ENCODE data around the gene NDUFA11. TPM values are rescaled to one million over a fixed set of nuclear protein-coding genes. Genes with fewer than 3 reads are reported as not detected.
A peak's percentile ranks its signal among the peaks of the same experiment; 100 is the strongest.

The NDUFA11 gene
- total RNA-seq: 100 to 1,000 TPM; 175 to 187 TPM
- long read RNA-seq, transcript NDUFA11-201 (4 exons, 539 nt): major isoform, 43 of 55 reads
- long read RNA-seq, partial matches to known transcripts: 5 of 55 reads
- long read RNA-seq, other reads (novel, unspliced or antisense): 5 of 55 reads

DNA sequence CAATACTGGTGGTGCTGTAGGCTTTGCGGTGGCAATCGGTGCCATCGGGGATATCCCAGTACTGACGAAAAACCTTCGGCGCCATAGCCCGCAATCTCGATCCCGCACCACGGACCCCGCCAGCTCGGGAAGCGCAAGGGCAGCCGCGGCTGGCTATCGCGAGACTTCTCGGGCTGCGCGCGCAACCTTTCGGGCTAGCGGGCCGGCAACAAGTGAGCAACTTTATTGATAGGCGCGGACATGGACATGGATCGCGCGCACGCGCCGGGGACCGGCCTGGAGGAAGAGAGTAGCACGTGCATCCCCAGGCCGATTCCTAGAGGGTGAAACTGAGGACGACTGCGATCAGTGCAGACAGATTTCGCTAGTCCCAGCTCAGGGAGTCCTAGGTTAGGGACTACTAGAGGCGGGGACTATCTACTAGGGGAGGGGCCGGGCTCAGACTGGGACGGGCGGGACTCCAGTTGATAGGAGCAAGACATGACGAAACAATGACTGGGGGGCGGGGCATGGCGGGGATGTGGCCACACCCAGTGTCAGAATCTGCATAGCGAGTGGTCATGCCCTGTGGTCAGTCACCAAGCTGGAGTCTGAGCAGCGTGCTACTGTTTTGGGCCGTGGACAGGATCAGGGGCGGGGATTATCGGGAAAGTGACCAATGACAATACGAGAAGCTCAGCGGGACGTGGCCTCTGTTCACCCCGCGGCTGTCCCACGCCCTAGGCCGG is at the start of gene NDUFA11:
Gene NDUFA11 (minus strand): TSS at position 167 of the 728 bp plus-strand sequence. CDS start 82 bp downstream, at position 85.
- DNase-seq (peak; percentile 99), ATAC-seq (peak; percentile 72)
- intact Hi-C loops (cut with DNase I, micrococcal nuclease): no loop called here

DNA sequence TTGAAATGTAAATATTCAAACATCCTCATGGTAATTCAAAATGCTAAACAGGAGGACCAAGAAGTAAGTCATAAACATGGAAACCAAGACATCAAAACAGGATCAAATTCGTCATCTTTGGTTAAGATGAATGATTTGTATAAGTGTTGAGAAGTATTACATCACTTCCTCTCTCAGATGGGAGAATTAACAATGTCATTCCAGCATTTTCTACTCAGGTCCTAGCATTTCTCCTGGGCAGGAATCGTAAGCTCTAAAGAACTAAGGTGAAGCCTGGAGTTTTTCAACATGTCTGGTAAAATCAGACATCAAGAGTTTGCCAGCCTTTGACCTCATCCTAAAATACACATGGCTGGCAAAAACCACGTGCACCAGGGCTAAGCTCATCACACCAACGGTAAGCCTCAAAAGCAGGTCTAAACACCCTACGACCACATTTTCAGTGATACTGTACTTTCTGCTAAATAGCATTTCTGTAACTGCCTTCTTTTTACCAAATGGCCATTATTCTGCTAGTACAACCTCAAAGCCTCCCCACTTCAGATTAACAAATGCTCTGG is 49.5 kb upstream of the NDUFA11 start:
- ATAC-seq: no peak
- DNase-seq: no peak
- intact Hi-C loops (cut with DNase I, micrococcal nuclease): no loop called here

DNA sequence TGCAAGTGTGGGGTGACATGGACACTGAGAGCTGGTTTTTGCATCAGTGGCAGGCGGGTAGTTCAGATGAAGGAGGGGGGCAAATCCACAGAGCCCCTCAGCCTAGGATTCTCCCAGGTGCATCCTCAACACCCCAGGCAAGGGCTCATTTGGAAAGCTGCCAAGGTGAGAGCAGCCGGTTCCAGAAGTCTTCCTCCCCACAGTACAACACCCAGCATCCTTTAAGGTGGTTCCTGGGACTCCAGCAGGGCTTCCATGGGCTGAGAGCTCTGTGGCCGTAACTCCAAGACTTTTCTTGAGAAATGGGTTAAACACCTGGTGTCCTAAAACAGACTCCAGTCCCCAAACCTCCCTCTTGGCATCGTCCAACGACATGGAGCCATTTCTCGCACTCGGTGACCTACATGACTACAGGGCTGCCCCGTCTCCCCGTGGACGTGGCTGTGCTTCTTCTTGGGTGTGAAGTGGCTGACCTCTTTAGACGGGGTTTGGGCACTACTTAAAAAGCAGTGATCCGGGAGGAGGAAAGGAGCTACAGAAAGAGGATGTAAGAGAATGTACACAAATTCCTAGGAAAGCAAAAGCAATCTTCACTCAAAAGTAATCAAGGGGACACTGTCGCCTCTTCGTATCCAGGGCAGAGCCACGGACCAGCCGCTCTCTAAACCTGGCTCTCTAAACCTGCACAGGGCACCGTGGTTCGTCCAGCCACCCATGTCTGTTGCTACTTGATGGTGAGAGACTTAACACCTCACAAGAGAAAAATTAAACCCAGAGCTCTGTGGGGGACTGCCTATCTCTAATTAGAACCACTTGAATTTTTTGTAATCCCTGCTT is 48.8 kb upstream of the NDUFA11 start:
- no peak for DNase-seq
- no peak for ATAC-seq
- intact Hi-C loops (cut with DNase I, micrococcal nuclease): no loop called here

DNA sequence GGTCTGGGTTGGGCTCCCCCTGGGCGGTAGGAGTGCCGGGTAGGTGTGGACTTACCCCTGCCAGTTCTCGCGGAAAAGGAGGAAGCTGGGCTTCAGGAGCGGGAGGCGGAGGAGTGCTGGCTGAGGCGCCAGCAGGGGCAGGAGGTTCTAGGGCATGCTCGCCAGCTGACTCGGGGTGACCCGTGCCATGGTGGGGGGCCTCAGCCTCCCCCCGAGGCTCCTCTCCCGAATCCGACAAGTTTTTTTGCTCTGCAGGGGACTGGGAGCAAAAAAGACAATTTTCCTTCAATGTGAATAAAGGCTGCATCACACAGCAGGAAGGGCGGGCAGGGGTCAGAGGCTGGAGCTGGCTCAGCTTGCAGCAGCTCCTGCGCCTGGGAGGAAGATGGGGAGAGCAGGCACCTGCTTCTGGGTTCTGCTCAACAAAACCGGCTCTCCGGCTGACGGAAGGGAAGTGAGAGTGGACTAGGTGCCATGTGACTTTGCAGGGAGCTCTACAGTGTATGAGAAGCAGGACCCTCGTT is 47.8 kb upstream of the NDUFA11 start:
- peak; percentile 55 for ATAC-seq
- DNase-seq: peak in 1 of 2 donors; percentile 41
- intact Hi-C loops (cut with DNase I, micrococcal nuclease): no loop called here

DNA sequence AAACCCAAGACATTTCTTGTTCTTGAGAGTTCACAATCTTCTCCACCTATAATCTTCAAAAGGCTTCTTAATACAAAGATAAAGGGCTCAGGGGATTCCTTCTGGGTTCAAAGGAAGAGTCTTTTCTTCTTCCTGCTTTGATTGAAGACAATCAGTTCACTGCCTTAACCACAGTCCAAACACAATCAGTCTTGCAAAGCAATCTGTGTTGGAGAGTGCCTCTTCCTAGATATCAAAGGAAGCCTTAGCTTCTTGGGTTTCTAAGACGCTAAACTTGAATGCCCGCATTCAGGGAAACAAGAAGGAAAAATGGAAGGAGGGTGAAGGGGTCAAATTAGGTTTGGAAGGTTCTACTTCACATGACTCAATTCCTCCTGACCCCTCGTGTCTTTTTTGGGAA is 47.2 kb upstream of the NDUFA11 start:
- intact Hi-C loops (cut with DNase I, micrococcal nuclease): no loop called here
- ATAC-seq (no peak), DNase-seq (no peak)

DNA sequence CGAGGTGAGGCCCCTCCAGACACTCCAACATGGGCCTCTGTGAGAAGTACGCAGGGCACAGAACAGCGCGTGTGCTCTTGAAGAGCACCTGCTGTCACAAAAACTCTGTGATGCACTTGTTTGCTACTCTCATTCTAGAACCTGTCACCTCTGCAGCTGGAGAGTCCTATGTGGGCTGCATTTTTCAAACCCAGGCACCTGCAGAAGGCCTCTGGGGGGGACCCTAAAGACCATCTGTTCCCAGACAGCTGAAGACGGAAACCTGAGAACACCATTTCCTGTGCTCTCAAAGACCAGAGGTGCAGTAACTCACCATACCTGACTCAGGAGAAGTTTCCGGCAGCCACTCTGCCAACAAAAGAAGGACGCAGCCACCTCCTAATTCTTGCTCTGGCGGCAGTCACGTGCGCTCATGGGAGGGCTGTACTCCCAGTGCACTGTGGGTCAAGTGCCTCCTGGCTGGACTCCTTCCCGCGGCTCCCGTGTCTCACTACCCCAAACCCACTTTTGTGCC is 46.3 kb upstream of the NDUFA11 start:
- ATAC-seq: no peak
- no peak for DNase-seq
- intact Hi-C loops (cut with DNase I, micrococcal nuclease): no loop called here

DNA sequence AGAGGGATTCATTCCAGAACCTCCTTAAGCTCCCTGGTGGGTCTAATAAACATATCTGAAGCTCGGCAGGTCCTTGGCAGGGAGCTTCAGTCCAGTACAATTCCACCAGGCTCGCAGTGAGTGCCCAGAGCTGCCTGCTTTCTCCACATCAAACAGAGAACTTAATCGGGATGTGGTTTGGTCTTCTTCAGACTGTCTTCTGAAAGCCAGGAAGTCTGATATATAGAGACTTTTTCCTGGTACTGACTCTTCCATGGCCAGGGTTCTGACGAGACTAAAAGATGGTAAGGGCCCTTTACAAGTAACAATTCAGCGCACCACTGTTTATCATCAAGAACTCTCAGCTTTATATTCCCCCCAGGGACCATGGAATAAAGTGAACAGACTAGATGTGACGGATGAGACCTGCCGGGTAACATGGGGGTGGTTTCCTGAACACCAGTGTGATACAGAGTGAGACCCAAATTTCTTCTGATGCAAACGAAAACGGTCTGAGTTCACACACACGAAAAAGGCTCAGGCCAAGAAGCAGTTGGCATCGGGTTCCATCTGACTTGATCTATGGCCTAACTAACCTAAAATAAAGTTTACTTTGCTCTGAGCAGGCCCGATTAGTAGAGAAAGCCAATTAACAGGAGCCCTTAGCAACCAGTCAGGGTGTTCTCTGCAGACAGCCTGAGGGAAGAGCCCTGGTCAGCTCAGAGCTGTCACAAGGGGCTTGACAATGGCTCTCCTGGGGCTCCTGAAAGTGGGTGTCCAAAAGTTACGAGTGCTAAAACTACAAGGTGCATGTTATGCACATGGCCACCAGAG is 45.4 kb upstream of the NDUFA11 start:
- ATAC-seq: no peak
- peak in 1 of 2 donors; percentile 54 for DNase-seq

DNA sequence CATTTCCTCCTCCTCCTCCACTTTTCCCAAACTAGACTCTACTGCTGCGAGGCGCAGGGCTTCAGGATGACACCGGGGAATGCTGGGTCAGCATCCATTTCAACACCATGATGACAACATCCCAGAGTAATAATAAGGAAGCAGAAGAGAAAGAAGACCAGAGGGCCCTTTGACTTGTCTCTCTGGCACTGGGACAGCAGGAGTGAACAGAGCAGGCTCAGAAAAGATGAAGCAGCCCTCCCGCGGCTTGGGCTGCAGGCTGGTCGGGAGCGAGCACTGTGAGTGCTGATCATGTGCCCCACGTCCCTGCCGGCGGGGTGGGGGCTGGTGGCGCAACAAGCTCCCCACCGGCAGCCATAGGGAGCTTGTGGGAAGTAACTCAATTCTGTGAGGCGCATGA is 43.8 kb upstream of the NDUFA11 start:
- ATAC-seq: peak; percentile 33
- intact Hi-C loops (cut with DNase I, micrococcal nuclease): no loop called here
- peak; percentile 34 to 76 for DNase-seq

More for the DNA sequence above, 45.4 kb upstream of the NDUFA11 start:
- intact Hi-C loops (cut with DNase I, micrococcal nuclease): no loop called here

DNA sequence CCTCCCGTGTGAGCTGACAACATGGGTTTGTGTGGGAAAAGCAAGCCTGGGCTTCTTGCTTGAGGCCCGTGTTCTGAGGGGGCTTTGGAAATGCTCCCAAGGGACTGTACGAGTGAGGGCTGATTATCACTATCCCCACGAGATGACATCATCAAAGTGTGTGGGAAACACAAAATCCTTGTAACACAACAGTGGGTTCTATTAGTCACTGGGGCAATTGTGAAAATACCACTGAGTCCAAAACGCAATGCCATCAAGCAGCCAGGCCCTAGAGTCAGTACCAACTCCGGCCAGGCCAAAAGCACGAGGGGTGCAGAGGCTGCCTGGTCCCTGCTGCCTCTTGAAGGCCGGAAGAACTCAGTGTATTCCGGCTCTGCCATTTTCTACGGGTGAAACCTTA is 40.0 kb upstream of the NDUFA11 start:
- DNase-seq (no peak), ATAC-seq (no peak)
- intact Hi-C loops (cut with DNase I, micrococcal nuclease): no loop called here

DNA sequence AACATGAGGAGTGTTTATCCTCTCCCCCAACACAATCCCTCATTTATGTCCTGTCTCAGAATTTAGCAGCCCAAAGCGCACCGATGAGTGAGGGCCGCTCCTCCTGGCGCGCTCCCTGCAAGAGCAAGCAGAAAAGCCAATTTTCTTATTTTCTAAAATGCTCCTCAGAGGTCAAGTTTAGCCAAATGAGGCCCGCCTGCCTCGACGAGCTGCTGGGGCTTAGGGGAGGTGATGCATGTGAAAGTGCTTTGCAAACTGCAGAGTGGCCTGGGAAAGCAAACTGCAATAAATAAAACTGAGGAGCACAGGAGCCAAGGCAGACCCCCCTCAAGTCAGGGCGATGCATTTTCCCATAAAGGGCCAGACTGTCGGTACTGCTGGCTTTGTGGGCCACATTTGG is 39.5 kb upstream of the NDUFA11 start:
- intact Hi-C loops (cut with DNase I, micrococcal nuclease): no loop called here
- ATAC-seq (no peak), DNase-seq (no peak)

DNA sequence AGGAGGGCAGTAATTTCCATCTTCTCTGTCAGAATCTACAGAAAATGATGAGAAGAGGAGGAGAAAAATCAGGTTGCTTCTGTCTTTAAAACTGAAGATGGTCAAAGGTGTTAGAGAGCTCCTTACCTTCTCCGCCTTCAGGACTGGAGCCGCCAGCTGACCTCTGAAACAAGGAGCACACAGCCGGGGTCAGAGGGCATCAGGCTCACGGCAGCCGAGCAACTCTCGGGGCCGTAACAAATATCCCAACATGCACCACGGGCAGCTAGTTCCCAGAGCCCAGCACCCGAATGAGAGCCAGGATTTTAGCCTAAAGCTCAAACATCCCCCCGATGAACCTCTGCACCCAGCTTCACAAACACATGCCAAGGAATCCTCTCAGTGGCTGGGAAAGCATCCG is 38.1 kb upstream of the NDUFA11 start:
- ATAC-seq (no peak), DNase-seq (no peak)
- intact Hi-C loops (cut with DNase I, micrococcal nuclease): no loop called here

DNA sequence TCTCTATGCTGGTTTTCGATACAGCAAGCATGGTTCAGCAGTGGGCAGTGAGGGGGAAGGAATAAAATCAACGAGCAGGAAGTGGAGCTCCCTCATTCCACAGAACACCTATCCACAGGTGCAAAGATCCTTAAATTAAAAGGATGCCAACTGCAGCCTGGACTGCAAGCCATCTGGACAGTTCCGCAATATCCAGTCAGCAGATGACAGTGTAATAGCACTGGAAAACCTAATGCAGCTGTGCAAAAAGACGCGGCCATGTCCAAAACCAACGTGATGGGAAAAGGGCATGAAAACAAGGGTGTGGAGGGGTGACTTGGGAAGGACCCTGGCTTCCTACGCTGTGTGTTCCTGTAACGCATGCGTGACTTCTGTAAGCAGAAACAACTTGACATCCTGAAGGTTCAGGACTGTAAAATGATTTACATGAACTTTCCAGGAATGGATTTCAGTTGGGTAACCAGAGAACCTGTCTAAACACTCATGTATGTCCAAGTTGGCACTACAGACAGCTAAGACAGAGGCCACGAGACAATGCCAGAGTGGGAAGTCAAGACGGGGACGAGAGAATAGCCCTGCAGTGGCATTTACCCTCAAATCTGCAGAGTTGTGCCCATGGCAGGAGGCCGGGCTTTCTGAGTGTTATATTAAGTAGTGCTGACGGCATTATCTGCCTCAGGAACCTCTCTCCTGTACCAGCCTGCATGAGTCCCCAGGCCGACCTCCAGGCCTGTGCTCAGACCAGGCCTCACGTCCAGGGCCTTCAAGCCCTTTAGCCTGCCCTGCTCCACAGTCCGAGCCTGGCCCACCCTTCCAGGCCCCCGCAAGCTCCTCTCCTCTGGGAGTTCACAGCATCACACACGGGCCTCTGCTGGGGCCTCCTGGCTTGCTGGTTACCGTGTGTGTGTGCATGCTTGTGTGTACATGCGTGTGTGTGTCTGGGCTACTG is 36.9 kb upstream of the NDUFA11 start:
- intact Hi-C loops (cut with DNase I, micrococcal nuclease): no loop called here
- DNase-seq: no peak
- no peak for ATAC-seq

DNA sequence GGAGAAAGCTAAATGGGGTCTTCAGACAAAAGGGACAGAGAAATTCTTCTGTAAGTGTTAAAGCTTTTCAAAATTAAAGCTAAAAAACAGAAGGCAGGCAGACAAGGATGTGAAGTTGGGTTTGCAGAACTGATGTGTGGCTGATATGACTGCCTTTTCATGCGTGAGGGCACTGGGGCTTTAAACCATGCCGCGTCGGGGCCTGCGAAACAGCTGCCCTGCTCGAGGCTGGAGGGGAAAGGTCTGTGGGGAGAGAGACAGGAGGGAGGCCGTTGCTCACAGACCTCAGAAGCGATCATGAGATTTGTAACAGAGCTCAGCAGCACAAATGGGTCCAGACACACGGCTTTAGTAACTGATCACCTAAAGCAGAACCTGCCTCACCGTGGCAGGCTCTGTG is 34.0 kb upstream of the NDUFA11 start:
- no peak for ATAC-seq
- intact Hi-C loops (cut with DNase I, micrococcal nuclease): no loop called here
- DNase-seq: no peak

DNA sequence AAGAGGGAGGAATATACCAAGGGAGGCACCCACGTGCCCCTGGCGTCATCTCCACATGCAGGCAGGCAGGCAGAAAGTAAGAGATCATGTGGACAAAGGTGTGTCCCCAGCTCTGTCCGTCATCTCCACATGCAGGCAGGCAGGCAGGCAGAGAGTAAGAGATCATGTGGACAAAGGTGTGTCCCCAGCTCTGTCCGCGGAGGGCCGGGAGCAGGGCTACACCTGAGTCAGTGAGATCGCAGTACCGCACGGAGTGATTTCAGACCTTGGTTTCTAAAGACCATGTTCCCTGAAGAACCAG is 32.7 kb upstream of the NDUFA11 start:
- intact Hi-C loops (cut with DNase I, micrococcal nuclease): no loop called here
- peak; percentile 14 for ATAC-seq
- DNase-seq: no peak

DNA sequence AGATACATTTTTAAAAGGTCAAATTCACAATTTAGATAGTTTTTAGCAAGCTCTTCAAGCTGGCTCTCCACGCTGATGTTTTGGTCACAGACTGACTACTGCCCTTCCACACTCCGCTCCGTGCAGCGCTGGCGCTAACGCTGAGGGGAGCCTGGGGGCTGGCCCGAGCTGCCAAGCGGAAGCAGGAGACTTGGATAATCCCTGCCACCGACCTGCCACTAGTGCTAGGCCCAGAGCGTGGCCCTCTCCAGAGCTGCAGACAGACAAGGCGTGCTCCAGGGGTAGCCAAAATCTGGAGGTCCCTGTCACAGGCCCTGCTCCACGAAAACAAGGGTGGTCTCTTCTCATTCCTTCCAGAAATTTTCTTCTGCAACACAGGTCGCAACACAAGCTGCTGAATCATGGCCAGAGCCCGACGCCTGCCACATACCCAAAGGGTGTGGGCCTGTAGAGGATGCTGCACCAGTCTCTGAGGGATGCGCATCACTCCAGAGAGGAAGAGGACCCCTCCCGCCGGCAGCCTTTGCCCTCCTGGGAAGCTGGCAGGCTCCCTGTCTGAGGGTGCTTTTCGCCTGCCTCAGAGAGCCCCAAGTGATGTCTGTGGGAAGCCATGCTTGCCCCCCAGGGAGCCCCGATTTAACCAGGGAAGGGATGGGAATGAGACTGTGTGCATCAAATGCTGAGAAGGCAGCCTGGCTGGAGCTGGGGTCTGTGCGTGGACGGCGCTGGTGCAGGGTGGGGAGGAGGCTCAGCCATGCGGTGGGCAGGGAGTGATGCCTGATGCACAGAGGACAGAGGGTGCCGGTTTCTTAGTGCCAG is 32.1 kb upstream of the NDUFA11 start:
- DNase-seq: no peak
- intact Hi-C loops (cut with DNase I, micrococcal nuclease): no loop called here
- ATAC-seq: no peak

DNA sequence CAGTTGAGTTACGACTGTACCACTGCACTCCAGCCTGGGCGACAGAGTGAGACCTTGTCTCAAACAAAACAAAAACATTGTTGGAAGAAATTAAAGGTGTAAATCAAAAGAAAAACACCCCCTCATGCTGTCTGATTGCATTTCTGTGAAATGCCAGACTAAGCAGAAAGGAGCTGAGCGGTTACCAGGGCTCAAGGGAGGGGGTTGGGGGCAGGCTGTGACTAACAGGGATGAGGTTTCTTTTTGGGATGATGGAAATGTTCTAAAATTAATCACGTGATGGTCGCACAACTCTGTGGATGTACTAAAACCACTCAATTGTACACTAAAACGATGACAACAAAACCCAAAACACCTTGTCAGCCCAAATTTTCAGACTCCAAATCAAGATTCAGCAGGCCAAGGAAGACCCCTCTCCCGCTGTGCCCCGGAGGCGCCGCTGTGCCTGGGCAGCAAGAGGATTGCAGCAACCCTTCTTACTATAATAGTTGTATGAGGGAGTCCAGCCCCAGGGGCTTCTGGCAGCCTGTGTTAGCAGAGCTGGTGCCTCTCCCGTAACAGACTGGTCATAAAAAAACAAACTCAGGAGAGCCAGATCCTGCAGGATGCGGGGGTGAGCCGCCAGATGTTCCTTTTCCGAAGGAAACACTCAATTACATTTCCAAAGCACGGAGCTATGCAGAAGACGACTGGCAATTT is 31.3 kb upstream of the NDUFA11 start:
- no peak for ATAC-seq
- no peak for DNase-seq
- intact Hi-C loops (cut with DNase I, micrococcal nuclease): no loop called here
